ENCODE measurements around the gene RPL15.
"Not testable (repeated sequence)": the region's sequence is repeated elsewhere in the genome, so short reads cannot be mapped to it uniquely, and the experiment has no call there.

RPL15 gene

DNA sequence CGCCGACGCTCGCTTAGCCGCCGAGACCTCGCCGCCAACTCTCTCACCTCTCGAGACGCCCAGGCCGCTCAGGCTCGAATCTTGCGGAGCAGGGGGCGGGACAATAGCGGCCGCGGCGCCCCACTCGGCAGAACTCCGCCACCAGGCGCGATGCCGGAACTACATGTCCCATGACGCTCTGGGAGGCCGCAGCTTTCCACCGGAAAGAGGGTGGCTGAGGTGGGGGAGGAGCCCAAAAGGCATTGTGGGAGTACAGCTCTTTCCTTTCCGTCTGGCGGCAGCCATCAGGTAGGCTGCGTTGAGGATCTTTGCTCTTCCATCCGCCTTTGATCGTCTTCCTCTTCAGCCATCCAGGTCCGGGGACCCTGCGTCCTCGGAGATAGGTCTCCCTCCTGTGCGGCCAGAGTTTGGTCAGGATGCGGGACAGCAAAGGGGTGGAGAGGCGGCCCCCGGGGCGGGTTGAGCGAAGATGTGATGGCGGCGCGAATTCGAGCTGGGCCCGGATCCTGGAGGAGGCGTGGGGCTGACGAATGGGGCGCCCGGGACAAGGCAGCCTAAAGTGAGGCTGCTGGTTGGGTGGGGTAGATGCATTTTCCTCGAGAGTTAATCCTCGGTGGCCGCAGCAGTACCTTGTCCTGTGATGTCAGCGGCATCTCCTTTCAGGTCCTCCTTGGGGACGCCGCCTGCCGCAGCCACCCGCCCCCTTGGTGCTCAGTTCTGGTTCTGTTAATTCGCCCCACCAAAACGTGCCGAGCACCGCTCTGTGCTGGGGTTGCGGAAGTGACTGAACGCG, at the start of gene RPL15, which contains the start of gene NKIRAS1:
Gene RPL15 (plus strand): TSS at position 247 of the 793 bp plus-strand sequence. CDS start 728 bp downstream, outside the sequence.
Gene NKIRAS1 (minus strand): TSS at position 105 of the 793 bp plus-strand sequence. CDS start 6,086 bp downstream, outside the sequence.
- TF ChIP-seq, protein P1, sequence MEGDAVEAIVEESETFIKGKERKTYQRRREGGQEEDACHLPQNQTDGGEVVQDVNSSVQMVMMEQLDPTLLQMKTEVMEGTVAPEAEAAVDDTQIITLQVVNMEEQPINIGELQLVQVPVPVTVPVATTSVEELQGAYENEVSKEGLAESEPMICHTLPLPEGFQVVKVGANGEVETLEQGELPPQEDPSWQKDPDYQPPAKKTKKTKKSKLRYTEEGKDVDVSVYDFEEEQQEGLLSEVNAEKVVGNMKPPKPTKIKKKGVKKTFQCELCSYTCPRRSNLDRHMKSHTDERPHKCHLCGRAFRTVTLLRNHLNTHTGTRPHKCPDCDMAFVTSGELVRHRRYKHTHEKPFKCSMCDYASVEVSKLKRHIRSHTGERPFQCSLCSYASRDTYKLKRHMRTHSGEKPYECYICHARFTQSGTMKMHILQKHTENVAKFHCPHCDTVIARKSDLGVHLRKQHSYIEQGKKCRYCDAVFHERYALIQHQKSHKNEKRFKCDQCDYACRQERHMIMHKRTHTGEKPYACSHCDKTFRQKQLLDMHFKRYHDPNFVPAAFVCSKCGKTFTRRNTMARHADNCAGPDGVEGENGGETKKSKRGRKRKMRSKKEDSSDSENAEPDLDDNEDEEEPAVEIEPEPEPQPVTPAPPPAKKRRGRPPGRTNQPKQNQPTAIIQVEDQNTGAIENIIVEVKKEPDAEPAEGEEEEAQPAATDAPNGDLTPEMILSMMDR (IDR thresholded peaks at IDR 0.05; ENCODE audit: low read length, missing control alignments) = peak; percentile 44
- DNase-seq (ENCODE audit: low read depth) = peak; percentile 98
- H3K4me3 ChIP-seq (replicated peaks; ENCODE audit: low read depth, low read length) = peak within 1 kb of the TSS; percentile 99

DNA sequence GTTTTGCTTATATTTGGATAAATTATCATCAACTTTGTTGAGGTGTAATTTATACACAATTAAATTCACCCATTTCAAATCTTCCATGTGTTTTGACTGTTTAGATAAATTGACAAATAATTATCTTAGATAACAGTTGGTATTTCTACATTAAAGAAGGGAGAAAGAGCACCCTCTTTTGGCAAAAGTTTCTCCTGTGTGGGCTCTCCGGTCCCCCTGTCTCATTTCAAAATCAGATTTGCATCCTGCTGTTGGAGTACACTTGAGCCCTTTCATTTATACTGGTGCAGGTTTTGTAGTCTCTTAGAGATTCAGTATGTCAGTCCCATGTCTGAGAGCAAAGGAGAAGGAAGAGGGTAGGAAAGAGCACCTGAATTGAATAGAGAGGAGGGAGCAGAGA, 49.5 kb upstream of the RPL15 start:
- H3K4me3 ChIP-seq (replicated peaks; ENCODE audit: low read depth, low read length) = no peak overlapping the region
- TF ChIP-seq, protein P1 (IDR thresholded peaks at IDR 0.05; ENCODE audit: low read length, missing control alignments) = no peak
- DNase-seq (ENCODE audit: low read depth) = no peak

DNA sequence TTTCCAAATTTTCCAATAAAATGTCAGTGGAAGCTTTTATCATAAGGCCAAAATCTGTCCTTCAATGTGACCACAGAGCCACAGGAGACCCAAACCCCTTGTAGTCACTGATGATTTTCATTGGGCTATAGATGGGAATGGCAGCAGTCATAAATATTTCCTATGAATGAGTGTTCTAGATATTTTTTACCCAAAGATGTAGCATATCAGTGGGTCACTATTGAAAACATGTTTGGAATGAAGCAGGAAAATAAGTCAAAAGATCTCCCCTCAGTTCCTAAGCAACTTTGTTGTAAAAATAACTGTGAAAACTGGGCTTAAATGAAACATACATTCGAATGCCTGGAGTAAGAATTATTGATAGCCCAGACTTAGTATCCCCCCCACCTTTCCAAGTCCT, 49.1 kb upstream of the RPL15 start:
- TF ChIP-seq, protein P1 (IDR thresholded peaks at IDR 0.05; ENCODE audit: low read length, missing control alignments) = no peak
- H3K4me3 ChIP-seq (replicated peaks; ENCODE audit: low read depth, low read length) = no peak overlapping the region
- DNase-seq (ENCODE audit: low read depth) = no peak

DNA sequence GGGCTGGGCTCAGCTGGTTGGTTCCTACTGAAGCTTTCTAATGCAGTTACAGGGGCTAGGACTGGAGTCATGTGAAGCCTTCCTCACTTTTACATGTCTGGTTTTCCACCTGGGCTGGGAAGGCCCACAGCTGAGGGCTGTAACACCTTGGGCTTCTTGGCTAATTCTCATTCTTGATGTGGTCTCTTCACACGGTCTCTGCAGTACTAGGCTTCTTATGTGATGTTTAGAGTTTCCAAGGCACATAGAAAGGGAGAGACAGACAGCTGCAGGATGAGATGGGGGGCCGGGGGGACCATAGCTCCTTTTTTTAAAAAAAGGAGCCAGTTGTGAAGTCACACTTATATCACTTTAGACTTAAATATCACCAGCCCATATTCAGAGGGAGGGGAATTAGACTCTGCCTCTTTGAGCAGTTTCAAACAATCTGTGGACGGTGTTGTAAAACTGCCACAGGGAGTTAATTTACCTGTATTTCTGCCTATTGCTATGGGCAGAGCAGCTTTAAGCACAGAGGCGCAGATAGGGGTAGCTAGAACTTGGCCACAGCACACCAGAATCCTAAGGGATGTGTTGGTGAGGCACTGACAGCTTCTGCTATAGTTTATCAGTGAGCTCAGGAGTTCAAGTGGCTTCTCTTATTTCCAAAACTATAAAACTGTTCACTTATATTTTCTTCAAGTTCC, 46.8 kb upstream of the RPL15 start:
- DNase-seq (ENCODE audit: low read depth) = no peak
- TF ChIP-seq, protein P1 (IDR thresholded peaks at IDR 0.05; ENCODE audit: low read length, missing control alignments) = no peak

DNA sequence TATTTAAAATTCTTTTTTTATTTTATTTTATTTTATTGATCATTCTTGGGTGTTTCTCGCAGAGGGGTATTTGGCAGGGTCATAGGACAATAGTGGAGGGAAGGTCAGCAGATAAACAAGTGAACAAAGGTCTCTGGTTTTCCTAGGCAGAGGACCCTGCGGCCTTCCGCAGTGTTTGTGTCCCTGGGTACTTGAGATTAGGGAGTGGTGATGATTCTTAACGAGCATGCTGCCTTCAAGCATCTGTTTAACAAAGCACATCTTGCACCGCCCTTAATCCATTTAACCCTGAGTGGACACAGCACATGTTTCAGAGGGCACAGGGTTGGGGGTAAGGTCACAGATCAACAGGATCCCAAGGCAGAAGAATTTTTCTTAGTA, 46.3 kb upstream of the RPL15 start:
- not testable (repeated sequence) for DNase-seq (ENCODE audit: low read depth); H3K4me3 ChIP-seq (replicated peaks; ENCODE audit: low read depth, low read length)

More for the DNA sequence above, 46.8 kb upstream of the RPL15 start:
- H3K4me3 ChIP-seq (replicated peaks; ENCODE audit: low read depth, low read length) = no peak overlapping the region

DNA sequence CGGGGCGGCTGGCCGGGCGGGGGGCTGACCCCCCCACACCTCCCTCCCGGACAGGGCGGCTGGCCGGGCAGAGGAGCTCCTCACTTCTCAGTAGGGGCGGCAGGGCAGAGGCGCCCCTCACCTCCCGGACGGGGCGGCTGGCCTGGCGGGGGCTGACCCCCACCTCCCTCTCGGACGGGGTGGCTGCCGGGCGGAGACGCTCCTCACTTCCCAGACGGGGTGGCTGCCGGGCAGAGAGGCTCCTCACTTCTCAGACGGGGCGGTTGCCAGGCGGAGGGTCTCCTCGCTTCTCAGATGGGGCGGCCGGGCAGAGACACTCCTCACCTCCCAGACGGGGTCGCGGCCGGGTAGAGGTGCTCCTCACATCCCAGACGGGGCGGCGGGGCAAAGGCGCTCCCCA, 45.6 kb upstream of the RPL15 start:
- not testable (repeated sequence) for DNase-seq (ENCODE audit: low read depth); H3K4me3 ChIP-seq (replicated peaks; ENCODE audit: low read depth, low read length)

DNA sequence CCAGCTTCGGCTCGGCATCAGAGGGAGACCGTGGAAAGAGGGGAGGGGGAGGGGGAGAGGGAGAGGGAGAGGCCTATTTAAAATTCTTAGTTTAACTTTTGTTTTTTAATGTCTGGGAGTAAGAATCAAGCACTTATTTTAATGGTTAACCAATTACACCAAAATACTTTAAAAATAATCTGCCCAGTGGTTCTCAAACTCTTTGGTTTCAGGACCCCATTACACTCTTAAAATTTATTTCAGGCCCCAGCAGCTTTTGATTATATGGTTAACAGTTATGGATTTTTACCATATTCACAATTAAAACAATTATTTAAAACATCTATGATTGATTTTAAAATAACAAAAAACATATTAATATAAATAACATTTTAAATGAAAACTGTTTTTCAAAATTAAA, 44.6 kb upstream of the RPL15 start:
- TF ChIP-seq, protein P1 (IDR thresholded peaks at IDR 0.05; ENCODE audit: low read length, missing control alignments) = no peak
- no peak overlapping the region for H3K4me3 ChIP-seq (replicated peaks; ENCODE audit: low read depth, low read length)

More for the DNA sequence above, 44.6 kb upstream of the RPL15 start:
- DNase-seq (ENCODE audit: low read depth) = no peak
